Measurements from ENCODE around the gene PSMB8.
"Not testable (repeated sequence)": the region's sequence is repeated elsewhere in the genome, so short reads cannot be mapped to it uniquely, and the experiment has no call there.

The PSMB8 gene

GRCh38 chr6:32843979-32844838, at the start of gene PSMB8:
Gene PSMB8, minus strand, starts transcription at chr6:32844047. Its CDS starts 51 bp downstream, at chr6:32843996.
- DNase-seq (ENCODE audit: low read depth), result peak; percentile 98

- no peak for DNase-seq (ENCODE audit: low read depth)
These were observed 47.0 kb upstream of the PSMB8 start for GRCh38 chr6:32890831-32891230.

- DNase-seq (ENCODE audit: low read depth), result no peak
These were observed 45.7 kb upstream of the PSMB8 start for GRCh38 chr6:32889533-32889932.

GRCh38 chr6:32888576-32888975, 44.7 kb upstream of the PSMB8 start:
- DNase-seq (ENCODE audit: low read depth), result no peak

- no peak for DNase-seq (ENCODE audit: low read depth)
These were observed 43.8 kb upstream of the PSMB8 start for GRCh38 chr6:32887616-32888015.

- no peak for DNase-seq (ENCODE audit: low read depth)
These were observed 43.0 kb upstream of the PSMB8 start for GRCh38 chr6:32886681-32887383.

- no peak for DNase-seq (ENCODE audit: low read depth)
These were observed 41.9 kb upstream of the PSMB8 start for GRCh38 chr6:32885698-32886286.

GRCh38 chr6:32883789-32884188, 39.9 kb upstream of the PSMB8 start:
- no peak for DNase-seq (ENCODE audit: low read depth)

GRCh38 chr6:32882879-32883250, 39.0 kb upstream of the PSMB8 start:
- DNase-seq (ENCODE audit: low read depth), result no peak

GRCh38 chr6:32880962-32881361, 37.1 kb upstream of the PSMB8 start:
- DNase-seq (ENCODE audit: low read depth), result not testable (repeated sequence)

GRCh38 chr6:32879691-32880090, 35.8 kb upstream of the PSMB8 start:
- DNase-seq (ENCODE audit: low read depth), result no peak

GRCh38 chr6:32876603-32877002, 32.8 kb upstream of the PSMB8 start:
- no peak for DNase-seq (ENCODE audit: low read depth)

- DNase-seq (ENCODE audit: low read depth), result not testable (repeated sequence)
These were observed 30.1 kb upstream of the PSMB8 start for GRCh38 chr6:32873947-32874346.

- DNase-seq (ENCODE audit: low read depth), result peak; percentile 85
These were observed 24.5 kb upstream of the PSMB8 start for GRCh38 chr6:32868257-32868788.

- no peak for DNase-seq (ENCODE audit: low read depth)
These were observed 23.9 kb upstream of the PSMB8 start for GRCh38 chr6:32867554-32868256.

GRCh38 chr6:32867022-32867477, 23.2 kb upstream of the PSMB8 start:
- DNase-seq (ENCODE audit: low read depth), result no peak

- DNase-seq (ENCODE audit: low read depth), result no peak
These were observed 22.0 kb upstream of the PSMB8 start for GRCh38 chr6:32865724-32866443.

GRCh38 chr6:32862725-32863124, 18.9 kb upstream of the PSMB8 start:
- no peak for DNase-seq (ENCODE audit: low read depth)

GRCh38 chr6:32860674-32861073, 16.8 kb upstream of the PSMB8 start:
- no peak for DNase-seq (ENCODE audit: low read depth)

GRCh38 chr6:32858194-32858593, 14.3 kb upstream of the PSMB8 start:
- no peak for DNase-seq (ENCODE audit: low read depth)

- DNase-seq (ENCODE audit: low read depth), result no peak
These were observed 13.5 kb upstream of the PSMB8 start for GRCh38 chr6:32857156-32857891.
